ENCODE measurements around the gene IGFL1.
"Not testable (repeated sequence)": the region's sequence is repeated elsewhere in the genome, so short reads cannot be mapped to it uniquely, and the experiment has no call there.

Gene IGFL1

GRCh38 chr19:46229442-46229841 lies at the start of gene IGFL1:
IGFL1 (plus strand) TSS chr19:46229742; CDS start chr19:46229775, 33 bp downstream.
- no peak for DNase-seq

GRCh38 chr19:46180701-46181387 lies 48.7 kb upstream of the IGFL1 start:
- DNase-seq, result peak in 1 of 2 experiments; percentile 10

GRCh38 chr19:46181388-46181779 lies 48.2 kb upstream of the IGFL1 start:
- no peak for DNase-seq

- DNase-seq, result no peak
These were observed 47.1 kb upstream of the IGFL1 start for GRCh38 chr19:46182476-46182875.

- not testable (repeated sequence) for DNase-seq
These were observed 44.5 kb upstream of the IGFL1 start for GRCh38 chr19:46184775-46185710.

- DNase-seq, result no peak
These were observed 43.3 kb upstream of the IGFL1 start for GRCh38 chr19:46186101-46186716.

- no peak for DNase-seq
These were observed 42.8 kb upstream of the IGFL1 start for GRCh38 chr19:46186717-46187101.

- no peak for DNase-seq
These were observed 39.3 kb upstream of the IGFL1 start for GRCh38 chr19:46189971-46190888.

GRCh38 chr19:46191356-46191755 lies 38.2 kb upstream of the IGFL1 start:
- DNase-seq, result no peak

- DNase-seq, result no peak
These were observed 37.6 kb upstream of the IGFL1 start for GRCh38 chr19:46191972-46192371.

GRCh38 chr19:46192626-46192991 lies 36.9 kb upstream of the IGFL1 start:
- not testable (repeated sequence) for DNase-seq

- DNase-seq, result peak; percentile 10 to 53
These were observed 36.4 kb upstream of the IGFL1 start for GRCh38 chr19:46192992-46193650.

GRCh38 chr19:46193678-46194077 lies 35.9 kb upstream of the IGFL1 start:
- DNase-seq, result no peak

- DNase-seq, result no peak
These were observed 34.4 kb upstream of the IGFL1 start for GRCh38 chr19:46195104-46195503.

- DNase-seq, result not testable (repeated sequence)
These were observed 33.6 kb upstream of the IGFL1 start for GRCh38 chr19:46195919-46196318.

- DNase-seq, result no peak
These were observed 33.0 kb upstream of the IGFL1 start for GRCh38 chr19:46196410-46197124.

- DNase-seq, result no peak
These were observed 32.0 kb upstream of the IGFL1 start for GRCh38 chr19:46197314-46198070.

- DNase-seq, result no peak
These were observed 30.8 kb upstream of the IGFL1 start for GRCh38 chr19:46198756-46199155.

- no peak for DNase-seq
These were observed 27.9 kb upstream of the IGFL1 start for GRCh38 chr19:46201454-46202310.

All from SW 1271 (cell line).